Kidney (tissue), 14 donors: ENCODE results near the gene SORCS2. TPM values are rescaled to one million over a fixed set of nuclear protein-coding genes. Genes with fewer than 3 reads are reported as not detected.

Source experiments
- DNase-seq, 5 donors: peaks; one replicate each; pipeline ENCODE4 v3.0.0-alpha.2; 2013 to 2020
- FAIRE-seq: peaks from 2 replicates; lab custom pipeline; 2012; peaks lifted over from hg19 to GRCh38; lab: Jason Lieb, UNC
- H3K27ac ChIP-seq, 2 donors: one replicate each; pipeline ENCODE4 v1.7.0; 2013; ENCODE audit warnings: low read depth in 2 of 2, low read length in 2 of 2, inconsistent platforms in 1 of 2
- H3K27me3 ChIP-seq: one replicate; pipeline ENCODE4 v1.7.1; 2013; ENCODE audit warnings: low read length, inconsistent platforms; ENCODE audit not compliant: control insufficient read depth, insufficient read depth
- H3K36me3 ChIP-seq, 3 donors: one replicate each; pipeline versions ENCODE4 v1.7.0 to v1.7.1; 2013; ENCODE audit warnings: low read length in 3 of 3, control low read depth in 1 of 3, inconsistent platforms in 1 of 3; ENCODE audit not compliant: insufficient read depth in 3 of 3, control insufficient read depth in 2 of 3
- H3K4me1 ChIP-seq, 3 donors: one replicate each; pipeline versions ENCODE4 v1.7.0 to v1.7.1; 2013; ENCODE audit warnings: low read length in 3 of 3, inconsistent platforms in 1 of 3, low read depth in 1 of 3; ENCODE audit not compliant: control insufficient read depth in 2 of 3, insufficient read depth in 2 of 3
- H3K4me3 ChIP-seq, 3 donors: one replicate each; pipeline versions ENCODE4 v1.7.0 to v1.8.1; 2013; ENCODE audit warnings: low read length in 3 of 3, control low read depth in 1 of 3, inconsistent platforms in 1 of 3
- H3K9ac ChIP-seq, 3 donors: one replicate each; pipeline versions ENCODE4 v1.7.0 to v1.7.1; 2013; ENCODE audit warnings: low read length in 3 of 3, control low read depth in 1 of 3, inconsistent platforms in 1 of 3
- H3K9me3 ChIP-seq, 3 donors: one replicate each; pipeline versions ENCODE4 v1.7.0 to v1.7.1; 2013; ENCODE audit warnings: low read length in 3 of 3, control low read depth in 1 of 3, inconsistent platforms in 1 of 3; ENCODE audit not compliant: control insufficient read depth in 2 of 3, insufficient read depth in 1 of 3
- CTCF ChIP-seq: IDR thresholded peaks from 3 replicates; pipeline ENCODE4 v1.5.1; 2012; ENCODE audit warnings: mild to moderate bottlenecking, moderate library complexity, borderline replicate concordance; ENCODE audit not compliant: insufficient read depth; ENCODE audit errors: extremely low read depth
- intact Hi-C: fragments of 100-400 bp; cut with DNase I; formaldehyde crosslinking; loops from one replicate; pipeline ENCODE4 v1.11.1; 2022
- polyA plus RNA-seq: library from polyadenylated mRNA; stranded (reverse); fragments of 350-450 nt; fragmentation: Illumina TruSeq; extraction: RNeasy Lipid Tissue Mini Kit (QIAGEN cat#74804); gene quantifications from one replicate; pipeline ENCODE4 v1.2.3, GENCODE V29; 2014; ENCODE audit warnings: low read depth, low replicate concordance; ENCODE audit not compliant: insufficient read depth
- total RNA-seq: library from RNA; stranded (reverse); fragmentation: NEBNext Ultra II Directional; extraction: Animal tissue kit (Norgen Biotek cat#: 25700); gene quantifications from one replicate; pipeline ENCODE4 v1.2.1, GENCODE V29; 2021
- donor health status: control.
- donor health status: control.
- donor health status: control.
- donor health status: control.
- donor health status: control.
- donor health status: DM: yes; HTN: yes; CAD: no.
- donor health status: Normal renal cell carcinoma (clear cell type).

SORCS2 gene
- total and polyA plus RNA-seq, 2 donors from 2014 or later, result 6.1 to 9.1 TPM

DNA sequence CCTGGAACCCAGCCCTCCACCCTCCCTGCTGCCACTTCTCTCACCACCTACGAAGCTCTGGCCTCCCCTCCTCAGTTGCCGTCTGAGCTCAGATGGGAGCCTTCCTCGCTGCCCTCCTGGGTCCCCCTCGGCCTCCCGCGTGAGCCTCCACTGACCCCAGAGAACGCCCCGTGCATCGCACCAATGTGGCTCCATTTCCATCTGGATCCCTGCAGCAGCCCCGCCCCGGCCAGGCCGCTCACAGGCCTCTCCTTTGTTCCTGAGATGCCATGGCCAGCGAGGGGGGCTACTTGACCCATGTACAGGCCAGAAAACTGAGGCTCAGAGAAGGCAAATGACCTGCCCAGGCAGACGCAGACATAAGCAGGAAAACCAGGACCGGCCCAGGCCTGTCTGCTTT, 484.7 kb downstream of the SORCS2 start:
- intact Hi-C loops, result no loop called here

DNA sequence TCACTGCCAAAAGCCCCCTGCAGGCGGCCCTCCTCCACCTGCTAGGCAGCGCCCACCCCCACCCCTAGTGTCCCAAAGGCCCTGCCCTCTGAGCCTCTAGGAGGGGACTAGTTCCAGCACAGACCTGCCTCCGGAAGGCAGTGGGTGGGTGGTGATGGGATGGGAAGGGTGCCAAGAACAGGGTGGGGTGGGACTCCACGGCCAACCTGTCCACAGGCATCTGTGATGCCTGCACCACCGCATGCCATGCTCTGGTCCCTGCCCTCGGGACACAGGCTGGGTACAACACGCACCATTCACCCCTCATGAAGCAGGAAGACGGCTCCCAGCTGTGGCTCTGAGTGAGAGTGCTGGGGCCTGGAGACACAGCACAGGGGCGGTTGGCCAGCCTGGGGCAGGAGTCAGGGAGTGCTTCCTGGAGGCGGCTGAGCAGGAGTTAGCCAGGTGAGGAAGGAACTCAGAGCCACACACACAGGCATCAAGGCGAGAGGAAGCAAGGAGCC, 485.5 kb downstream of the SORCS2 start:
- intact Hi-C loops, result no loop called here
- H3K36me3 ChIP-seq, result no peaks in the 10 kb centered on the region
- H3K9ac ChIP-seq, result no peak overlapping the region
- DNase-seq (no peak), FAIRE-seq (no peak)
- H3K27ac ChIP-seq, result no peak overlapping the region
- H3K4me1 ChIP-seq, result no peaks in the 10 kb centered on the region
- TF ChIP-seq CTCF, result no peak
- no peak overlapping the region for H3K4me3 ChIP-seq
- H3K9me3 ChIP-seq, result peaks cover 0 to 6% (median 0%) of the 10 kb centered on the region in 3 donors
- no peaks in the 10 kb centered on the region for H3K27me3 ChIP-seq

More for the DNA sequence above, 484.7 kb downstream of the SORCS2 start:
- no peak overlapping the region for H3K27ac ChIP-seq
- DNase-seq, result no peak
- TF ChIP-seq CTCF, result no peak
- no peak overlapping the region for H3K4me3 ChIP-seq
- no peaks in the 10 kb centered on the region for H3K27me3 ChIP-seq
- H3K9me3 ChIP-seq, result no peaks in the 10 kb centered on the region
- no peak overlapping the region for H3K9ac ChIP-seq
- H3K4me1 ChIP-seq, result no peaks in the 10 kb centered on the region
- no peaks in the 10 kb centered on the region for H3K36me3 ChIP-seq
- no peak for FAIRE-seq

DNA sequence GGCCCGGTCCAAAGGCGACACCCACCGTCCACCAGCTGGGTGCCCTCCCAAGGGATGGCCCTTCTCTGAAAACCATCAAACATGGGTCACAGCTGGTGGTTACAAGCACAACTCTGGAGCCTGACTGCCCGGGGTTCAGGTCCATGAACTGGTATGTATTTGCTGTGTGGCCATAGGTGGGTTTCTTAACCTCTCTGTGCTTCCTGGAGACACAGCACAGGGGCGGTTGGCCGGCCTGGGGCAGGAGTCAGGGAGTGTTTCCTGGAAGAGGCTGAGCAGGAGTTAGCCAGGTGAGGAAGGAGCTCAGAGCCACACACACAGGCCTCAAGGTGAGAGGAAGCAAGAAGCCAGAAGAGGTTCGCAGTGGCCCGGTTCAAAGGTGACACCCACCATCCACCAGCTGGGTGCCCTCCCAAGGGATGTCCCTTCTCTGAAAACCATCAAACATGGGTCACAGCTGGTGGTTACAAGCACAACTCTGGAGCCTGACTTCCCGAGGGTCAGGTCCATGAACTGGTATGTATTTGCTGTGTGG, 486.0 kb downstream of the SORCS2 start:
- H3K9ac ChIP-seq, result no peak overlapping the region
- no peak for DNase-seq
- H3K4me1 ChIP-seq, result no peaks in the 10 kb centered on the region
- no peak for FAIRE-seq
- H3K4me3 ChIP-seq, result no peak overlapping the region
- TF ChIP-seq CTCF, result no peak
- no peaks in the 10 kb centered on the region for H3K27me3 ChIP-seq
- no peak overlapping the region for H3K27ac ChIP-seq
- H3K36me3 ChIP-seq, result no peaks in the 10 kb centered on the region
- peaks cover 0 to 11% (median 0%) of the 10 kb centered on the region in 3 donors for H3K9me3 ChIP-seq
- intact Hi-C loops, result no loop called here
